ENCODE measurements around the gene ANO2. TPM values are rescaled to one million over a fixed set of nuclear protein-coding genes. Genes with fewer than 3 reads are reported as not detected.

ANO2 gene
- total RNA-seq, 2 experiments from 2014 or later, result not detected

GRCh38 chr12:5912437-5913334 lies 32.4 kb downstream of the ANO2 start:
- Mint-ChIP-seq H3K27me3 (peaks cover 4% of the 10 kb centered on the region), H3K9me3 (no peaks in the 10 kb centered on the region), H3K4me1 (no peaks in the 10 kb centered on the region), H3K36me3 (no peaks in the 10 kb centered on the region), H3K27ac (no peak overlapping the region), H3K4me3 (no peak overlapping the region)
- no peak for DNase-seq

DNA sequence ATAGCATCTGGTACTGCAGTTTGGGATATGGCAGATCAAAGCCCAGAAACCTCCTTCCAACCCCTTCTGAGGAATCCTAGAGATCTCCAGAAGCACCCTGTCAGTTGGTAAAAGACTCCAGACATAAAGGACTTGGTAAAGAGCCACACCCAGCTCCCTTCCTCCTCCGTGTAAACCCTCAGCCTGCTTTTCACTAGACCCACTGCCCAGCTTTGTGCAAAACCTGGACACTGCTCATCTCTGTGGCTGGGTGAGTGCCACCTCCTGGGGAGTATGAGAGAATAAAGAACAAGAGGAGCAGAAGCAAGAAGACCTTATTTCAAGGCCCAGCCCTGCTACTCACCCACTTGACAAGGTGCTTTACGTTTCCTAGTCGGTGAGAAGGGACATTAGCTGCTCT lies 33.0 kb downstream of the ANO2 start:
- no peaks in the 10 kb centered on the region for H3K36me3 Mint-ChIP-seq
- H3K27me3 Mint-ChIP-seq, result peaks cover 8% of the 10 kb centered on the region
- no peaks in the 10 kb centered on the region for H3K9me3 Mint-ChIP-seq
- no peak for DNase-seq
- no peaks in the 10 kb centered on the region for H3K4me1 Mint-ChIP-seq
- no peak overlapping the region for H3K27ac Mint-ChIP-seq
- H3K4me3 Mint-ChIP-seq, result no peak overlapping the region

GRCh38 chr12:5910790-5911548 lies 34.1 kb downstream of the ANO2 start:
- H3K36me3 Mint-ChIP-seq, result no peaks in the 10 kb centered on the region
- H3K27me3 Mint-ChIP-seq, result peaks cover 8% of the 10 kb centered on the region
- no peak overlapping the region for H3K27ac Mint-ChIP-seq
- no peak overlapping the region for H3K4me3 Mint-ChIP-seq
- no peak for DNase-seq
- H3K9me3 Mint-ChIP-seq, result no peaks in the 10 kb centered on the region
- no peaks in the 10 kb centered on the region for H3K4me1 Mint-ChIP-seq

GRCh38 chr12:5909560-5909959 lies 35.5 kb downstream of the ANO2 start:
- Mint-ChIP-seq H3K27ac (no peak overlapping the region), H3K36me3 (no peaks in the 10 kb centered on the region), H3K4me1 (no peaks in the 10 kb centered on the region), H3K9me3 (no peaks in the 10 kb centered on the region), H3K27me3 (peaks cover 16% of the 10 kb centered on the region), H3K4me3 (no peak overlapping the region)
- no peak for DNase-seq

GRCh38 chr12:5908251-5908650 lies 36.8 kb downstream of the ANO2 start:
- Mint-ChIP-seq H3K9me3 (no peaks in the 10 kb centered on the region), H3K4me3 (no peak overlapping the region), H3K36me3 (no peaks in the 10 kb centered on the region), H3K4me1 (no peaks in the 10 kb centered on the region), H3K27ac (no peak overlapping the region), H3K27me3 (peaks cover 21% of the 10 kb centered on the region)
- no peak for DNase-seq

DNA sequence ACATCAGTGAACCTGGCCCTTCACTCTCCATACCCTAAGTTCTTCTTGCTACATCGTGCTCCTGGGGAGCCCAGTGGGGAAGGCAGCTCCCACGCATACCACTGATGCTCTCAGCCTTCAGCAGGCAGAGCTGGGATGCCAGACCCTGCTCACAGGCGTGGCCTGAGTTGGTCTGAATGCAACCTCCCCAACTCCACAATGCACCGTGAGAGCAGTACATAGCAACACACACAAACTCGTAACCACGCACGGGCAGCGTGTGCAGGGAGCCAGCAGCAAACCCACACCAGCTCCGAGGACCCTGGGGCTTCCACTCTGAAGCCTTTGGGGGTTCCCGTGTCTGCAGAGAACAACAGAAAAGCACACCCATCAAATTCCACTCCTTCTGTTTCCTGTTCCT lies 37.3 kb downstream of the ANO2 start:
- DNase-seq, result no peak
- Mint-ChIP-seq H3K9me3 (no peaks in the 10 kb centered on the region), H3K36me3 (no peaks in the 10 kb centered on the region), H3K4me1 (no peaks in the 10 kb centered on the region), H3K27me3 (peaks cover 21% of the 10 kb centered on the region), H3K27ac (no peak overlapping the region), H3K4me3 (no peak overlapping the region)

DNA sequence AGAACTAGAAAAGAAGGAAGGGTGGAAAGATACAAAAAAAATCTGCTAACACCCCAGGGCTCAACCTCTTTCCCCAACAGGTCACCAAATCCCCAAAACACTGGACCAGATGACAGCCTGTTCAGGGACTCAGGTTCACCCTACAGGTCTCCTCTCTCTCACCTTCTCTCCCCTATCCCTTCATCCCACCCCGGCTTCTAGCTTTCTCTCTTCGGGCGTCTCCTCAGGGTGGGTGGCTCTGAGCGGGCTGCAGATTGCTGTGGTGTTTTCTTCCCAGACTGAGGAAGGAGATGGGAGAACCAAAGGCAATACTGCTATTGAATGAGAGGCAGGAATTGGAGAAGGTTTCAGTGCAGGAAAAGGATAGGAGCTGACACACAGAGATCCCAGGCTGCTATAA lies 39.3 kb downstream of the ANO2 start:
- Mint-ChIP-seq H3K9me3 (no peaks in the 10 kb centered on the region), H3K27me3 (peaks cover 21% of the 10 kb centered on the region), H3K27ac (no peak overlapping the region), H3K36me3 (no peaks in the 10 kb centered on the region), H3K4me3 (no peak overlapping the region), H3K4me1 (no peaks in the 10 kb centered on the region)
- DNase-seq, result no peak

- Mint-ChIP-seq H3K36me3 (no peaks in the 10 kb centered on the region), H3K9me3 (no peaks in the 10 kb centered on the region), H3K27ac (no peak overlapping the region), H3K4me3 (no peak overlapping the region), H3K4me1 (no peaks in the 10 kb centered on the region), H3K27me3 (peaks cover 29% of the 10 kb centered on the region)
- DNase-seq, result no peak
These were observed 40.1 kb downstream of the ANO2 start for GRCh38 chr12:5904969-5905368.

DNA sequence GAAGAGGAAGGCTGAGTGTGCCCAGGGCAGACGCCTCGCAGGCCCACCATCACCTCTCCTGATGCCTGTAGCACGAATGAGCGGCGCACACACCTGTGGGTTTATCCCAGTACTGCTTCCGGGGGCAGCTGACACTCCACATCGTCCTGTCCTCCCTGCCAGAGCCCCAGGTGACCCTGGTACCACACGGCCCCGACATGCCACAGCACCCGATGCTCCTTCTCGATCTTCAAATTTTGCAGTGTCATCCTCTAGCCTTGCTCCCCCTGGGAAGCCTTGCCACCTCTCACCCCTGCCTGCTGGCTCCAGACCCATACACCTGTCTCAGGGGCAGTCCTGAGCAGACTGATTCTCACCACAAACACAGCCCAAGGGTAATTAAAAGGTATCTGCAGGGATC lies 40.6 kb downstream of the ANO2 start:
- no peak overlapping the region for H3K4me3 Mint-ChIP-seq
- no peak for DNase-seq
- no peaks in the 10 kb centered on the region for H3K36me3 Mint-ChIP-seq
- no peaks in the 10 kb centered on the region for H3K4me1 Mint-ChIP-seq
- no peak overlapping the region for H3K27ac Mint-ChIP-seq
- H3K27me3 Mint-ChIP-seq, result peaks cover 31% of the 10 kb centered on the region
- H3K9me3 Mint-ChIP-seq, result no peaks in the 10 kb centered on the region

DNA sequence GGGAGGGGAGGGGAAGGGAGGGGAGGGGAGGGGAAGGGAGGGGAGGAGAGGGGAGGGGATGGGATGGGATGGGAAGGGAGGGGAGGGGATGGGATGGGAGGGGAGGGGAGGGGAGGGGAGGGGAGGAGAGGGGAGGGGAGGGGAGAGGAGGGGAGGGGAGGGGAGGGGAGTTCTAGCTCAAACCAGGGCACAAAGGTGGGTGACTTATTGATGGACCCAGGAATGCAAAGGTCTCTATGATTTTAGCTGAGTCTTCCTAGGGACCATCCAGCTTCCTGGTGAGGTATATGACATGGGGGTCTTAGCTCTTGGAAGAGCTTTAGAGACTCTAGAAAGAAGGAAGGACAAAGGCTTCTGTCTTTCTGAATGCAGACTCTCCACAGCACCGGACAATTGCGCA lies 42.3 kb downstream of the ANO2 start:
- H3K9me3 Mint-ChIP-seq, result no peaks in the 10 kb centered on the region
- peaks cover 35% of the 10 kb centered on the region for H3K27me3 Mint-ChIP-seq
- H3K36me3 Mint-ChIP-seq, result no peaks in the 10 kb centered on the region
- H3K4me3 Mint-ChIP-seq, result no peak overlapping the region
- H3K4me1 Mint-ChIP-seq, result no peaks in the 10 kb centered on the region
- no peak for DNase-seq
- no peak overlapping the region for H3K27ac Mint-ChIP-seq

DNA sequence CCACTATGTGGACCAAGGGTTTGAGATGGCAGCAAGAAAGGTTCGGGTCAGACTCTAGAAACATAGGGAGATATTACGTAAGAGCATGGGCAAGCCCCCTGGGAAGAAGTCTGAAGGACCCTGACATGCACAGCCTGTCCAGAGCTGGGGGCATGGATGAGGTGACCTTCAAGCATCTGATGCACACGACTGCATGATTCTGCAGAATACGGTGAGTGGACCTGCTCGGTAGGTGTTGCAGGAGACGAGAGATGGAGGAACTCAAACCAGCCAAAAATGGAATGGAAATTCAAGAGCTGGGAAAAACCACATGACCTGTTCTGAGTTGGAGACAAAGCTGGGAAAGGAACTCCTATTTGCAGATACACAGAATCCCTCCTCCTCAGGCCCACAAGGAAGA lies 43.6 kb downstream of the ANO2 start:
- DNase-seq, result no peak
- Mint-ChIP-seq H3K9me3 (peaks cover 1% of the 10 kb centered on the region), H3K36me3 (no peaks in the 10 kb centered on the region), H3K27ac (no peak overlapping the region), H3K4me1 (no peaks in the 10 kb centered on the region), H3K27me3 (peaks cover 44% of the 10 kb centered on the region), H3K4me3 (no peak overlapping the region)

DNA sequence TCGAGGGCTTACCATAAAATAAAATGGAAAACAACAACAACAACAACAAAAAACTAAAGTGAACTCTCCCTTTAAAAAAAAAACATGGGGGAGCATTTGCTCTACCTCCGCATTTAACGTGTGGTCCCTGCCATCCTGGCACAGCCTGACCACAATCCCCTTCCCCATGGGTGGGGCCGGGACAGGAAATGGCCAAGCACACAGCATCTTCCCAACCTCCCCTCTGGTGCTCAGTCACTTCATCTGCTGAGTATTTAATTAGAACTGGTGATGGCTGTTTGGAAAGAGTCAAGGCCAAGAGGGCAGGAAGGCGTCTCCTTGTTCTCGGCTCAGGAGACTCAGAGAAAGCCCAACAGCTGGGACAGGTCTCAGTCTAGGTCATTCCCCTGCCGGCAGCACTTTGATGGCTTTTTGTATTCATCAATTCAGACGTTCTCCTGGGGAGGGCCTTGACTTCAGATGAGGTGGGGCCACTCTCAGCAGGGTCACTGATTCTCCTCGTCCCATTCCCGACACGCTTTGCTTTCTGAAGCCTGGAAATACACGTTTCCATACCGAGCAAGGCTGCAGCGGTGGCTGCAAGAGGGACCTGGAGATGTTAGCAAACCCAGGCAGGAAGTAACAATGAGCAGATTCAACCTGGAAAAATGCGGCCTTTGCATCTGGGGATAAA lies 44.4 kb downstream of the ANO2 start:
- Mint-ChIP-seq H3K27ac (no peak overlapping the region), H3K4me1 (no peaks in the 10 kb centered on the region), H3K36me3 (no peaks in the 10 kb centered on the region), H3K9me3 (peaks cover 1% of the 10 kb centered on the region), H3K27me3 (peaks cover 49% of the 10 kb centered on the region), H3K4me3 (no peak overlapping the region)
- DNase-seq, result no peak

DNA sequence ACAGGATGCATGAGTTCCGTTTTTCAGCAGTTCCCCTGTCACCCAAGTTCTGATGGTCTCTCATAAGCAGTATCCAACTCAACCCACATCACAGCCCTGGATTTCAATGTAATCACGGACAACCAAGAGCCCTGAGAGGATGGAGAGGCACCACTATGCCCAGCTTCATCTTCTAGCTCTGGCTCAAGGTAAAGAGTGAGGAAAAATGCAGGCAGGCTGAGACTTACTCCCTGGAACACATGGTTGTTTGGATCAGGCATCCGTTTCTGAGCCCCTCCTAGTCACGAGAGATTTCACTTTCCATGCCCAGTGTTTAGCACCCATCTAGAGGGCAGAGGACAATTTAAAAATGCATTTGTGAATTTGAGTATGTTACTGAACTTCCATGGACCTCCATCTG lies 45.0 kb downstream of the ANO2 start:
- no peaks in the 10 kb centered on the region for H3K36me3 Mint-ChIP-seq
- H3K27ac Mint-ChIP-seq, result no peak overlapping the region
- peaks cover 50% of the 10 kb centered on the region for H3K27me3 Mint-ChIP-seq
- H3K9me3 Mint-ChIP-seq, result peaks cover 1% of the 10 kb centered on the region
- H3K4me1 Mint-ChIP-seq, result no peaks in the 10 kb centered on the region
- H3K4me3 Mint-ChIP-seq, result no peak overlapping the region
- no peak for DNase-seq

DNA sequence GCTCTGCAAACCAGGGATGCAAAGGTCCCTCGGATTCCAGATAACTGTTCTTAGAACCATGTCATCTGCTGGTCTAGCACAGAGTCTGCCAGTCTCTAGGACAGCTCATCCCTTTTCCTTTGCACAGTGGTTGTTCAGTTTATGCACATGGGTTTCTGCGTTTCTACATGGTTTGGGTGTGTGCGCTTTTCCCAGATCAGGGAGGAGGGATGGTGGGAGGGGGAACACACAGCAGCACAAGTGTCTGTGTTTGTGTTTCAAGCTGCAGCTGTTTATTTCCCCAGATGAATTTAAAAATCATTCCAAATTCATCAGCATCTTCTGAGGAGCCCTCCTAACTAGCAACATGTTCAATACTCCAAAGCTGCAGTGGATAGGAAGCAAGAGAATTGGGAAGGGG lies 45.4 kb downstream of the ANO2 start:
- H3K27ac Mint-ChIP-seq, result no peak overlapping the region
- no peak for DNase-seq

DNA sequence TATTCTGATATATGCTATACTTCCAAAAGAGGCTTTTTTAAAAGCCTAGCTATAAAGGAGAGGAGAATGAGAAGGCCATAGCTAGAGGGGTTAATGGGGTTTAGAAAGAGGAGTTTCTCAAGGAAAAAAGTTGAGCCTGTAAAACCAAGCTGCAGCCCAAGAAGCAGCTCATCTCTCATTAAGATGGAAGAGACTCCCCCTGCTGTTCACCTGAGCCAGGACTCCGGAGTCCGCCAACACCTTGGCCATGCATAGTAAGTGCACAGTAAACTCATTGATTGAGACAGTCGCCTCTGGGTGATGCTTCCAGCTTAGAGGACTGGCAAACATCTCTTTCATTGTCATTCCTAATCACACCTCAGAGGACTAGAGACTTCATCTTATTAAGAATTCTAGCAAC lies 46.2 kb downstream of the ANO2 start:
- H3K36me3 Mint-ChIP-seq, result no peaks in the 10 kb centered on the region
- DNase-seq, result no peak
- peaks cover 54% of the 10 kb centered on the region for H3K27me3 Mint-ChIP-seq
- no peaks in the 10 kb centered on the region for H3K4me1 Mint-ChIP-seq
- peaks cover 6% of the 10 kb centered on the region for H3K9me3 Mint-ChIP-seq
- no peak overlapping the region for H3K27ac Mint-ChIP-seq
- no peak overlapping the region for H3K4me3 Mint-ChIP-seq

More for the DNA sequence above, 45.4 kb downstream of the ANO2 start:
- Mint-ChIP-seq H3K9me3 (peaks cover 3% of the 10 kb centered on the region), H3K27me3 (peaks cover 52% of the 10 kb centered on the region), H3K36me3 (no peaks in the 10 kb centered on the region), H3K4me3 (no peak overlapping the region), H3K4me1 (no peaks in the 10 kb centered on the region)

Data from activated naive CD8-positive, alpha-beta T cell treated with anti-CD3 and anti-CD28 coated beads for 36 hours (primary cell).